Gastroesophageal sphincter (tissue), 4 donors: Measurements from ENCODE around the gene LOXHD1. TPM values are rescaled to one million over a fixed set of nuclear protein-coding genes. Genes with fewer than 3 reads are reported as not detected.

Experiments used
- ATAC-seq: fragments of 150-250 bp; one replicate; pipeline ENCODE4 v1.9.1; 2016; ENCODE audit warnings: mild to moderate bottlenecking, moderate library complexity
- H3K27ac ChIP-seq, 4 donors: fragments of 200-600 bp; sonication (generic) in 3 of 4; 1 replicate in 3 of 4; 2 replicates in 1 of 4; pipeline ENCODE4 v1.5.1; 2016 to 2019
- H3K27me3 ChIP-seq: fragments of 200-600 bp; sonication (generic); one replicate; pipeline ENCODE4 v1.5.1; 2019
- H3K36me3 ChIP-seq, 2 donors: fragments of 200-600 bp; sonication (generic); one replicate each; pipeline ENCODE4 v1.5.1; 2019; ENCODE audit warnings: control low read depth in 1 of 2
- H3K4me1 ChIP-seq, 3 donors: fragments of 200-600 bp; sonication (generic); 1 replicate in 2 of 3; 2 replicates in 1 of 3; pipeline ENCODE4 v1.5.1; 2016 to 2019; ENCODE audit warnings: control low read depth in 2 of 3
- H3K4me3 ChIP-seq, 2 donors: fragments of 200-600 bp; sonication (generic); one replicate each; pipeline ENCODE4 v1.5.1; 2019; ENCODE audit warnings: mild to moderate bottlenecking in 1 of 2, moderate library complexity in 1 of 2
- H3K9me3 ChIP-seq, 3 donors: fragments of 200-600 bp; sonication (generic); one replicate each; pipeline ENCODE4 v1.5.1; 2017 to 2019; ENCODE audit warnings: control low read depth in 2 of 3
- EP300 ChIP-seq: sonication (generic); formaldehyde crosslinking; IDR thresholded peaks from one replicate; pipeline ENCODE4 v1.6.1; 2017; ENCODE audit warnings: antibody characterized with exemption, mild to moderate bottlenecking
- POLR2A ChIP-seq, 2 donors: fragments of 450-650 bp; IDR thresholded peaks; one replicate each; pipeline ENCODE4 v1.6.1; 2017; ENCODE audit warnings: antibody characterized with exemption in 2 of 2, mild to moderate bottlenecking in 2 of 2, moderate library complexity in 1 of 2
- POLR2AphosphoS5 ChIP-seq: sonication (generic); formaldehyde crosslinking; IDR thresholded peaks from one replicate; pipeline ENCODE4 v1.6.1; 2017; ENCODE audit warnings: antibody characterized with exemption
- whole genome bisulfite sequencing, 2 donors: methylation state at CpG; one replicate each; pipeline ENCODE4 v1.1.5; 2018; ENCODE audit warnings: low coverage in 1 of 2; 5-methylcytosine and 5-hydroxymethylcytosine counted together
- total RNA-seq, 4 donors: library from RNA; depleted of rRNA; stranded (reverse); fragments of >200 nt; gene quantifications; one replicate each; pipeline ENCODE4 v1.1.0, GENCODE V29; 2016
- TF ChIP-seq, protein P1 (sequence below), 4 experiments: fragments of 200-600 bp in 2 of 4; fragments of 450-650 bp in 2 of 4; sonication (generic) in 1 of 4; IDR thresholded peaks; one replicate each; pipeline ENCODE4 v1.5.1; 2017 to 2019; ENCODE audit warnings: antibody characterized with exemption in 4 of 4, mild to moderate bottlenecking in 2 of 4, moderate library complexity in 2 of 4

The LOXHD1 gene
- total RNA-seq, 4 donors from 2014 or later = 0.15 to 0.27 TPM; not detected in 2

- Histone ChIP-seq H3K27me3 (peaks cover 12% of the 10 kb centered on the region), H3K9me3 (no peaks in the 10 kb centered on the region), H3K27ac (no peak overlapping the region), H3K4me3 (no peak overlapping the region), H3K36me3 (no peaks in the 10 kb centered on the region), H3K4me1 (peaks cover 0 to 8% (median 0%) of the 10 kb centered on the region in 3 donors)
- TF ChIP-seq, protein P1, sequence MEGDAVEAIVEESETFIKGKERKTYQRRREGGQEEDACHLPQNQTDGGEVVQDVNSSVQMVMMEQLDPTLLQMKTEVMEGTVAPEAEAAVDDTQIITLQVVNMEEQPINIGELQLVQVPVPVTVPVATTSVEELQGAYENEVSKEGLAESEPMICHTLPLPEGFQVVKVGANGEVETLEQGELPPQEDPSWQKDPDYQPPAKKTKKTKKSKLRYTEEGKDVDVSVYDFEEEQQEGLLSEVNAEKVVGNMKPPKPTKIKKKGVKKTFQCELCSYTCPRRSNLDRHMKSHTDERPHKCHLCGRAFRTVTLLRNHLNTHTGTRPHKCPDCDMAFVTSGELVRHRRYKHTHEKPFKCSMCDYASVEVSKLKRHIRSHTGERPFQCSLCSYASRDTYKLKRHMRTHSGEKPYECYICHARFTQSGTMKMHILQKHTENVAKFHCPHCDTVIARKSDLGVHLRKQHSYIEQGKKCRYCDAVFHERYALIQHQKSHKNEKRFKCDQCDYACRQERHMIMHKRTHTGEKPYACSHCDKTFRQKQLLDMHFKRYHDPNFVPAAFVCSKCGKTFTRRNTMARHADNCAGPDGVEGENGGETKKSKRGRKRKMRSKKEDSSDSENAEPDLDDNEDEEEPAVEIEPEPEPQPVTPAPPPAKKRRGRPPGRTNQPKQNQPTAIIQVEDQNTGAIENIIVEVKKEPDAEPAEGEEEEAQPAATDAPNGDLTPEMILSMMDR (IDR thresholded peaks at IDR 0.05) = no peak
- TF ChIP-seq EP300 (no peak), POLR2AphosphoS5 (no peak), POLR2A (IDR thresholded peaks at IDR 0.05) (no peak)
- 17% methylated on average over 1 of the region's 10 CpGs; no CpG with 5 or more reads in 1 of the 2 donors for WGBS, 2 donors
- ATAC-seq = no peak
Observed at GRCh38 chr18:46623541-46623940, 33.5 kb downstream of the LOXHD1 start.

DNA sequence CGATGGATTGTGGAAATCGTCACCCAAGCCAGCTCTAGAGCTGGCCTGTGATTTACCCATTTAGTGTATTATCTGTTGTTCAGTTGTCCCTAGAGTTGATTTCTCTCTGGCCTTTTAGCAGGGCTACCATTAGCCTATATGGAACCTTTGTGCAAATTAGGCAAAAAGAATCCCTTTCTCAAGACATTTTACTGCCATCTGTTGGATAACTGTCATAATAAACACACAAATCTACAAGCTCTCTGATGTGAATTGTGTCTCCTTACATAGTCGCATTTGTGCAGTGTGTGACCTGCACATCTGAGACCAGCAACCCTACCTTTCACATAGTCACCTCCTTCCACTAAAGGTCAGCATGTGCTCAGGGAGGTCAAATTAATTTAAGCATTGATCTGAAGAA, 34.0 kb downstream of the LOXHD1 start:
- H3K27ac ChIP-seq = no peak overlapping the region
- H3K27me3 ChIP-seq = peaks cover 12% of the 10 kb centered on the region
- no peaks in the 10 kb centered on the region for H3K36me3 ChIP-seq
- H3K4me3 ChIP-seq = no peak overlapping the region
- TF ChIP-seq POLR2AphosphoS5 (no peak), POLR2A (IDR thresholded peaks at IDR 0.05) (no peak), EP300 (no peak)
- TF ChIP-seq, protein P1 (IDR thresholded peaks at IDR 0.05) = no peak
- peaks cover 0 to 8% (median 0%) of the 10 kb centered on the region in 3 donors for H3K4me1 ChIP-seq
- H3K9me3 ChIP-seq = no peaks in the 10 kb centered on the region
- no peak for ATAC-seq
- 85 to 93% methylated on average over 3 of the region's 3 CpGs for WGBS, 2 donors

GRCh38 chr18:46622451-46622850, 34.6 kb downstream of the LOXHD1 start:
- WGBS, 2 donors = 80 to 89% methylated on average over 1 of the region's 4 CpGs
- Histone ChIP-seq H3K4me1 (peaks cover 0 to 8% (median 0%) of the 10 kb centered on the region in 3 donors), H3K27ac (no peak overlapping the region), H3K4me3 (no peak overlapping the region), H3K36me3 (no peaks in the 10 kb centered on the region), H3K27me3 (peaks cover 12% of the 10 kb centered on the region), H3K9me3 (no peaks in the 10 kb centered on the region)
- no peak for ATAC-seq
- TF ChIP-seq, protein P1 (IDR thresholded peaks at IDR 0.05) = no peak
- TF ChIP-seq EP300 (no peak), POLR2A (IDR thresholded peaks at IDR 0.05) (no peak), POLR2AphosphoS5 (no peak)

DNA sequence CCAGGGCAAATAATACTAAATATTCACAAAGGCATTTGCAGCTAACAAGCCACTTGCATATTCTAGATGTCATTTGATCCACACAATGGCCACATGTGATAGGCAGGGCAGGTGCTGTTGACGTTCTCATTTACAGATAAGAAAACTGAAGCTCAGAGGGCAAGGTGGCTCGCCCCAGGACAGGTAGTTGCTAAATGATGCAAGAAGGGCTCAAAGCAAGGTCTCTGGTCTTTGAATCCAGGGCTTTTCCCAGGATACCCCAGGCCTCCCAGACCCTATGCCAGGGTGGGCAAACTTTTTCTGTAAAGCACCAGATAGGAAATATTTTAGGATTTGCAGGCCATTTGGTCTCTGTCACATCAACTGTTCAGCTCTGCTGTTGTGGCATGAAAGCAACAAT, 35.1 kb downstream of the LOXHD1 start:
- H3K4me3 ChIP-seq = no peak overlapping the region
- no peak overlapping the region for H3K27ac ChIP-seq
- H3K36me3 ChIP-seq = no peaks in the 10 kb centered on the region
- H3K27me3 ChIP-seq = peaks cover 12% of the 10 kb centered on the region
- WGBS, 2 donors = no CpG with 5 or more reads among the region's 2 CpGs
- no peak for ATAC-seq
- TF ChIP-seq EP300 = no peak
- no peak for TF ChIP-seq POLR2A (IDR thresholded peaks at IDR 0.05)
- no peak for TF ChIP-seq POLR2AphosphoS5
- TF ChIP-seq, protein P1 (IDR thresholded peaks at IDR 0.05) = no peak
- no peaks in the 10 kb centered on the region for H3K9me3 ChIP-seq
- H3K4me1 ChIP-seq = peaks cover 0 to 8% (median 0%) of the 10 kb centered on the region in 3 donors

GRCh38 chr18:46621111-46621766, 35.8 kb downstream of the LOXHD1 start:
- TF ChIP-seq, protein P1 (IDR thresholded peaks at IDR 0.05) = no peak
- TF ChIP-seq POLR2AphosphoS5 (no peak), POLR2A (IDR thresholded peaks at IDR 0.05) (no peak), EP300 (no peak)
- WGBS, 2 donors = 76 to 90% methylated on average over 4 of the region's 6 CpGs
- no peak for ATAC-seq
- peaks cover 12% of the 10 kb centered on the region for H3K27me3 ChIP-seq
- no peaks in the 10 kb centered on the region for H3K36me3 ChIP-seq
- no peak overlapping the region for H3K4me3 ChIP-seq
- H3K27ac ChIP-seq = no peak overlapping the region
- H3K9me3 ChIP-seq = no peaks in the 10 kb centered on the region
- H3K4me1 ChIP-seq = peaks cover 0 to 8% (median 0%) of the 10 kb centered on the region in 3 donors
